Measurements from ENCODE around the gene RARB. TPM values are rescaled to one million over a fixed set of nuclear protein-coding genes. Genes with fewer than 3 reads are reported as not detected.

The RARB gene
- total and polyA plus RNA-seq, 2 donors (not counting 3 experiments of a cell fraction or from before 2014, with no cell fraction given), result 15.3 to 23.4 TPM

DNA sequence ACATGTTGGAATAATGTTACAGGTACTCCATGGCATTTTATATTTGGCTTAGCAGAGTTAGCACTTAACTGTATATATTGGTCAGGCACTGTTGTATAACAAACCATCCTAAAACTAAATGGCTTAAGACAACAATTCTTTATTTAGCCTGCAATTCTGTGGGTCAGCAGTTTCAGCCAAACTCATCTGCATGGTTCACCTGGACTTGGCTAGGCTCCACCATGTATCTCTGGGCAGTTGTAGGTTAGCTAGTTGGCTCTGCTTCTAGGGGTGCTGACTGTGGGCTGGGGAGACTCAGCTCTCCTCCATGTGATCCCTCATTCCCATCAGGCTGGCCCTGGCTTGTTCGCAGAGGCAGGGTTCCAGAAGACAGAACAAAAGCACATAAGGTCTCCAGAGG, 34.4 kb downstream of the RARB start:
- no peak overlapping the region for H3K9ac ChIP-seq (replicated peaks; ENCODE audit: extremely low read depth, insufficient read depth, low read length)
- no peaks in the 10 kb centered on the region for H3K27me3 ChIP-seq (ENCODE audit: control insufficient read depth in 2 of 2, insufficient read depth in 2 of 2, low read length in 2 of 2)
- H4K20me1 ChIP-seq (replicated peaks; ENCODE audit: control insufficient read depth, extremely low read depth, insufficient read depth, low read length), result no peaks in the 10 kb centered on the region
- H3K4me2 ChIP-seq (ENCODE audit: insufficient read depth, low read length), result no peak overlapping the region
- H3K36me3 ChIP-seq (ENCODE audit: control insufficient read depth in 2 of 2, extremely low read depth in 1 of 2, insufficient read depth in 2 of 2, low read length in 2 of 2), result peaks cover 4 to 5% of the 10 kb centered on the region in 2 experiments
- intact Hi-C loops (cut with micrococcal nuclease), result no loop called here
- BruUV-seq (replicated peaks), result no TSS peak
- H3K4me3 ChIP-seq (replicated peaks in 1 of 3; ENCODE audit: insufficient read depth in 1 of 3, low read depth in 1 of 3, low read length in 3 of 3), result no peak overlapping the region
- no peak overlapping the region for H3K27ac ChIP-seq (ENCODE audit: insufficient read depth, low read depth, low read length)
- FAIRE-seq, result no peak
- no peaks in the 10 kb centered on the region for H3K9me3 ChIP-seq (replicated peaks; ENCODE audit: control insufficient read depth, insufficient read depth, low read length)
- no peak for TF ChIP-seq EZH2 (IDR thresholded peaks at IDR 0.05; ENCODE audit: borderline replicate concordance, low read depth, low read length, severe bottlenecking)
- TF ChIP-seq POLR2AphosphoS5 (IDR thresholded peaks at IDR 0.05; ENCODE audit: insufficient read depth, low read depth, low read length), result no peak
- no peak for TF ChIP-seq POLR2A (IDR thresholded peaks at IDR 0.05; ENCODE audit: low read depth, low read length)
- no peak for TF ChIP-seq MYC (IDR thresholded peaks at IDR 0.05; ENCODE audit: low read depth, low read length)
- TF ChIP-seq, protein P1, sequence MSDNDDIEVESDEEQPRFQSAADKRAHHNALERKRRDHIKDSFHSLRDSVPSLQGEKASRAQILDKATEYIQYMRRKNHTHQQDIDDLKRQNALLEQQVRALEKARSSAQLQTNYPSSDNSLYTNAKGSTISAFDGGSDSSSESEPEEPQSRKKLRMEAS (IDR thresholded peaks at IDR 0.05; ENCODE audit: insufficient read depth, insufficient read length), result no peak
- TF ChIP-seq, protein P2, sequence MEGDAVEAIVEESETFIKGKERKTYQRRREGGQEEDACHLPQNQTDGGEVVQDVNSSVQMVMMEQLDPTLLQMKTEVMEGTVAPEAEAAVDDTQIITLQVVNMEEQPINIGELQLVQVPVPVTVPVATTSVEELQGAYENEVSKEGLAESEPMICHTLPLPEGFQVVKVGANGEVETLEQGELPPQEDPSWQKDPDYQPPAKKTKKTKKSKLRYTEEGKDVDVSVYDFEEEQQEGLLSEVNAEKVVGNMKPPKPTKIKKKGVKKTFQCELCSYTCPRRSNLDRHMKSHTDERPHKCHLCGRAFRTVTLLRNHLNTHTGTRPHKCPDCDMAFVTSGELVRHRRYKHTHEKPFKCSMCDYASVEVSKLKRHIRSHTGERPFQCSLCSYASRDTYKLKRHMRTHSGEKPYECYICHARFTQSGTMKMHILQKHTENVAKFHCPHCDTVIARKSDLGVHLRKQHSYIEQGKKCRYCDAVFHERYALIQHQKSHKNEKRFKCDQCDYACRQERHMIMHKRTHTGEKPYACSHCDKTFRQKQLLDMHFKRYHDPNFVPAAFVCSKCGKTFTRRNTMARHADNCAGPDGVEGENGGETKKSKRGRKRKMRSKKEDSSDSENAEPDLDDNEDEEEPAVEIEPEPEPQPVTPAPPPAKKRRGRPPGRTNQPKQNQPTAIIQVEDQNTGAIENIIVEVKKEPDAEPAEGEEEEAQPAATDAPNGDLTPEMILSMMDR (IDR thresholded peaks at IDR 0.05; ENCODE audit: extremely low read depth in 1 of 2, insufficient read depth in 1 of 2, low read depth in 1 of 2, low read length in 2 of 2), result no peak
- no peak for TF ChIP-seq GATA2 (IDR thresholded peaks at IDR 0.05; ENCODE audit: insufficient read depth, insufficient read length, low read depth, low read length)
- TF ChIP-seq FOS (IDR thresholded peaks at IDR 0.05; ENCODE audit: borderline replicate concordance, insufficient read depth, low read length), result no peak
- TF ChIP-seq JUN (IDR thresholded peaks at IDR 0.05; ENCODE audit: borderline replicate concordance, insufficient read depth, insufficient read length, low read depth), result no peak
- CTCF ChIA-PET, result no interaction called here
- DNase-seq (ENCODE audit: low read depth, low spot score), result no peak
- H3K79me2 ChIP-seq (ENCODE audit: control insufficient read depth, insufficient read depth, low read length), result peaks cover 19% of the 10 kb centered on the region
- POLR2A ChIA-PET, result no interaction called here
- dilution Hi-C loops (cut with MboI; ENCODE audit: extremely low pct_ligation_motif_present, low sequenced_read_pairs), result no loop called here
- H3K9me1 ChIP-seq (replicated peaks; ENCODE audit: control insufficient read depth, extremely low read depth, insufficient read depth, low read length), result no peaks in the 10 kb centered on the region
- peaks cover 36% of the 10 kb centered on the region for H3K4me1 ChIP-seq (ENCODE audit: control insufficient read depth, extremely low read depth, insufficient read depth, low read length)
- no peak overlapping the region for H2AFZ ChIP-seq (ENCODE audit: low read depth, low read length)
